ENCODE measurements around the gene LTB4R. TPM values are rescaled to one million over a fixed set of nuclear protein-coding genes. Genes with fewer than 3 reads are reported as not detected.

Gene LTB4R
- polyA plus RNA-seq, 6 donors from 2014 or later, result 1.4 to 2.4 (median 2.1) TPM

- Mint-ChIP-seq H3K9me3 (no peaks in the 10 kb centered on the region), H3K27ac (peak within 1 kb of the TSS; percentile 92 to 99 (median 97)), H3K36me3 (peaks cover 5 to 14% of the 10 kb centered on the region in 2 donors), H3K4me3 (peak within 1 kb of the TSS; percentile 89 to 99 (median 96)), H3K27me3 (no peaks in the 10 kb centered on the region), H3K4me1 (peaks cover 35 to 55% (median 53%) of the 10 kb centered on the region in 3 donors)
- DNase-seq, result peak; percentile 91
- ATAC-seq (ENCODE audit: low read depth in 2 of 2), result peak; percentile 81 to 87
Measured at GRCh38 chr14:24299255-24300191, 11.8 kb upstream of the LTB4R start, which contains the start of the genes DHRS1 and NOP9. Gene DHRS1 (minus strand): TSS chr14:24299780. CDS start chr14:24299106, 674 bp downstream. Gene NOP9 (plus strand): TSS chr14:24299850. CDS start chr14:24299955, 105 bp downstream.

GRCh38 chr14:24300326-24300980, 10.8 kb upstream of the LTB4R start:
- H3K4me1 Mint-ChIP-seq, result peaks cover 35 to 58% (median 53%) of the 10 kb centered on the region in 3 donors
- ATAC-seq (ENCODE audit: low read depth in 2 of 2) (no peak), DNase-seq (no peak)
- no peaks in the 10 kb centered on the region for H3K9me3 Mint-ChIP-seq
- peaks cover 6 to 23% of the 10 kb centered on the region in 2 donors for H3K36me3 Mint-ChIP-seq
- peak overlapping the region; percentile 86 to 98 (median 88) for H3K27ac Mint-ChIP-seq
- H3K27me3 Mint-ChIP-seq, result no peaks in the 10 kb centered on the region
- peak overlapping the region; percentile 89 to 99 (median 96) for H3K4me3 Mint-ChIP-seq

GRCh38 chr14:24304019-24304387, 7.3 kb upstream of the LTB4R start:
- Mint-ChIP-seq H3K4me3 (peak overlapping the region in 1 of 8 donors; percentile 61), H3K4me1 (peaks cover 20 to 46% (median 44%) of the 10 kb centered on the region in 3 donors), H3K27ac (peak overlapping the region in 1 of 6 donors; percentile 82), H3K27me3 (no peaks in the 10 kb centered on the region), H3K36me3 (peaks cover 10 to 19% of the 10 kb centered on the region in 2 donors), H3K9me3 (no peaks in the 10 kb centered on the region)
- ATAC-seq (ENCODE audit: low read depth in 2 of 2) (no peak), DNase-seq (no peak)

- Mint-ChIP-seq H3K27me3 (no peaks in the 10 kb centered on the region), H3K4me1 (peaks cover 30 to 47% (median 39%) of the 10 kb centered on the region in 3 donors), H3K4me3 (peak overlapping the region in 1 of 8 donors; percentile 64), H3K9me3 (no peaks in the 10 kb centered on the region), H3K27ac (peak overlapping the region in 4 of 6 donors; percentile 77 to 99 (median 85)), H3K36me3 (peaks cover 10 to 19% of the 10 kb centered on the region in 2 donors)
- DNase-seq (no peak), ATAC-seq (ENCODE audit: low read depth in 2 of 2) (no peak)
Measured at GRCh38 chr14:24307156-24307574, 4.1 kb upstream of the LTB4R start.

GRCh38 chr14:24307575-24308341, 3.5 kb upstream of the LTB4R start, which contains the start of gene CIDEB:
Gene CIDEB (minus strand): TSS chr14:24307977. CDS start chr14:24307858, 119 bp downstream.
- Mint-ChIP-seq H3K4me1 (peaks cover 33 to 49% (median 45%) of the 10 kb centered on the region in 3 donors), H3K36me3 (peaks cover 10 to 19% of the 10 kb centered on the region in 2 donors), H3K27ac (peak within 1 kb of the TSS; percentile 12 to 99 (median 80)), H3K4me3 (peak within 1 kb of the TSS in 6 of 8 donors; percentile 0 to 64 (median 25)), H3K27me3 (no peaks in the 10 kb centered on the region), H3K9me3 (no peaks in the 10 kb centered on the region)
- peak; percentile 65 for DNase-seq
- ATAC-seq (ENCODE audit: low read depth in 2 of 2), result peak; percentile 5 to 11

GRCh38 chr14:24308342-24309124, 2.8 kb upstream of the LTB4R start:
- Mint-ChIP-seq H3K27me3 (no peaks in the 10 kb centered on the region), H3K27ac (peak overlapping the region; percentile 12 to 99 (median 84)), H3K9me3 (no peaks in the 10 kb centered on the region), H3K4me3 (peak overlapping the region in 6 of 8 donors; percentile 0 to 60 (median 21)), H3K4me1 (peaks cover 39 to 57% (median 53%) of the 10 kb centered on the region in 3 donors), H3K36me3 (peaks cover 10 to 19% of the 10 kb centered on the region in 2 donors)
- ATAC-seq (ENCODE audit: low read depth in 2 of 2) (no peak), DNase-seq (no peak)

- Mint-ChIP-seq H3K9me3 (no peaks in the 10 kb centered on the region), H3K4me1 (peaks cover 50 to 68% (median 65%) of the 10 kb centered on the region in 3 donors), H3K36me3 (peaks cover 8 to 14% of the 10 kb centered on the region in 2 donors), H3K27ac (peak within 1 kb of the TSS; percentile 78 to 93 (median 90)), H3K27me3 (no peaks in the 10 kb centered on the region), H3K4me3 (peak within 1 kb of the TSS; percentile 78 to 88 (median 83))
- DNase-seq, result no peak
- no peak for ATAC-seq (ENCODE audit: low read depth in 2 of 2)
Measured at GRCh38 chr14:24309538-24310264, 1.6 kb upstream of the LTB4R start, which contains the start of gene LTB4R2. Gene LTB4R2 (plus strand): TSS chr14:24310140. CDS start chr14:24310665, 525 bp downstream.

- DNase-seq, result no peak
- no peaks in the 10 kb centered on the region for H3K9me3 Mint-ChIP-seq
- ATAC-seq (ENCODE audit: low read depth in 2 of 2), result no peak
- peaks cover 4 to 9% of the 10 kb centered on the region in 2 donors for H3K36me3 Mint-ChIP-seq
- H3K27ac Mint-ChIP-seq, result peak overlapping the region; percentile 78 to 93 (median 90)
- H3K4me1 Mint-ChIP-seq, result peaks cover 52 to 70% (median 64%) of the 10 kb centered on the region in 3 donors
- H3K27me3 Mint-ChIP-seq, result no peaks in the 10 kb centered on the region
- peak overlapping the region; percentile 78 to 88 (median 83) for H3K4me3 Mint-ChIP-seq
Measured at GRCh38 chr14:24310265-24310645, 1.0 kb upstream of the LTB4R start.

- Mint-ChIP-seq H3K36me3 (no peaks in the 10 kb centered on the region), H3K4me3 (peak overlapping the region; percentile 78 to 88 (median 83)), H3K27me3 (no peaks in the 10 kb centered on the region), H3K27ac (peak overlapping the region; percentile 49 to 93 (median 70)), H3K4me1 (peaks cover 52 to 70% (median 64%) of the 10 kb centered on the region in 3 donors), H3K9me3 (no peaks in the 10 kb centered on the region)
- DNase-seq (no peak), ATAC-seq (ENCODE audit: low read depth in 2 of 2) (no peak)
Measured at GRCh38 chr14:24311837-24312615, 724 bp downstream of the LTB4R start.

GRCh38 chr14:24312736-24313507, 1.6 kb downstream of the LTB4R start:
- H3K4me3 Mint-ChIP-seq, result peak overlapping the region in 6 of 8 donors; percentile 22 to 78 (median 50)
- peaks cover 47 to 62% (median 57%) of the 10 kb centered on the region in 3 donors for H3K4me1 Mint-ChIP-seq
- peak overlapping the region in 3 of 6 donors; percentile 51 to 92 (median 78) for H3K27ac Mint-ChIP-seq
- H3K36me3 Mint-ChIP-seq, result peaks cover 0 to 4% of the 10 kb centered on the region in 2 donors
- DNase-seq (no peak), ATAC-seq (ENCODE audit: low read depth in 2 of 2) (no peak)
- peaks cover 0 to 5% (median 0%) of the 10 kb centered on the region in 3 donors for H3K27me3 Mint-ChIP-seq
- no peaks in the 10 kb centered on the region for H3K9me3 Mint-ChIP-seq
